ENCODE data around the gene SPAG16.

SPAG16 gene

DNA sequence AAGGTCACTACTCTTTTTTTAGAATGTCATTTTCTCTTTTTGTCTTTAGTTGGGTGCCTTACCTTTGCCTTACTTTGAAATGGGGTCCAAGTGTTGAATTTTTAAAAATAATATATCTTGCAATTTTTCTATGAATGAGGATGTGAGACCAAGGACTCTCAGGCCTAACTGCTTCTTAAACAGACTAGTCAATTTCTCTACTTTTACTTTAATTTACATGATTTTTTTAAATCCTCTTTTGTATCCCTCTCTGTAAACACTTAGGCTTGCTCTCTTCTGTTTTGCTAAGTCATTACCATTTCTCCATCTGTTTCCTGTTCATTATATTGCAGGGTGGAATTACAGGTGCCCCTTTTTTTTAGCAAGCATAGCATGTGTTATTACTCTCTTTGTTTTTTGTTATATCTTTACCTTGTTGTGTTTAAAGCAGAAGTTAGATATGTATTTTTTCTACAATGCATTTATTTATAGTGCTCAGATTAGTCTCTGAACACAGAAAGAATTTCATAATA, 261.8 kb downstream of the SPAG16 start:
- TF ChIP-seq CTCF (IDR thresholded peaks at IDR 0.05) (no peak), ZFX (IDR thresholded peaks at IDR 0.05; ENCODE audit: borderline replicate concordance) (no peak)
- H3K27ac ChIP-seq: no peak overlapping the region

- TF ChIP-seq CTCF (IDR thresholded peaks at IDR 0.05): no peak
- TF ChIP-seq ZFX (IDR thresholded peaks at IDR 0.05; ENCODE audit: borderline replicate concordance): no peak
- no peak overlapping the region for H3K27ac ChIP-seq
These were observed 267.3 kb downstream of the SPAG16 start for GRCh38 chr2:213551526-213551925.

DNA sequence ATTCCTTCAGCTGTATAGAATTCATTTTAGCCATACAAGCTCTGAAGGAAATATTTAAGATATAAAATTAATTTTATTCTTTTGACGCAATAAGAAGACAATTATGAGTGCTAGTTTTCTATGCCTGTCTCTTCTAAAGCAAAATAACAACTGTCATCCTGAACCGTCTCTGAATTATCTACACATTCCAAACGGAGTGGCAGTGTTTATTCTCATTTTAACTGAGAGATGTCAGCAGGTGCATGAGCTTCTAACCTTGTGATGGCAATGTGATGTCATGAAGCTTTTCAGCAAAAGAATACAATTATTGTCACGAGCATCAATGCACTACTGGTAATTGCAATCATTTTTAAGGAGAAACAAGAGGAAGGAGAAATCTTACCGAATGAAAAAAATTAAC, 274.8 kb downstream of the SPAG16 start:
- no peak for TF ChIP-seq CTCF (IDR thresholded peaks at IDR 0.05)
- TF ChIP-seq ZFX (IDR thresholded peaks at IDR 0.05; ENCODE audit: borderline replicate concordance): no peak
- no peak overlapping the region for H3K27ac ChIP-seq

DNA sequence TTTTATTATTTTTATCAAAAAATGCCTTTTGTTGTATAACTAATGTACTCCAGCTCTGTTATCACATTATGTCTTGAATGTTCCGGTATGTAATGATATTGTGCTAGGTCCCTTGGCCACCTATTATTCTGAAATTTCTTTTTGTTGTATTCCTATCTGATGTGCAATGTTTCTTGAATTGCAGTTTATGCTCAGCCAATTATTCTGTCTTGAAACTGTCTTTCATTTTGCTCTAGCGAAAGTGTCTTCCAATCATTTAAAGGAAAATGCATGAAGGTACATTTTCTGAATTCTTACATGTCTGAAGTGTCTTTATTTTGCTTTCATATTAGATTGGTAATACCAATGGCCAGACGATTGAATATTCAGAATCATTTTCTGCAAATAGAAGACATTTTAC, 277.5 kb downstream of the SPAG16 start:
- TF ChIP-seq CTCF (IDR thresholded peaks at IDR 0.05): no peak
- TF ChIP-seq ZFX (IDR thresholded peaks at IDR 0.05; ENCODE audit: borderline replicate concordance): no peak
- no peak overlapping the region for H3K27ac ChIP-seq

- no peak for TF ChIP-seq CTCF (IDR thresholded peaks at IDR 0.05)
- TF ChIP-seq ZFX (IDR thresholded peaks at IDR 0.05; ENCODE audit: borderline replicate concordance): no peak
- no peak overlapping the region for H3K27ac ChIP-seq
These were observed 278.4 kb downstream of the SPAG16 start for GRCh38 chr2:213562539-213563180.

- no peak for TF ChIP-seq ZFX (IDR thresholded peaks at IDR 0.05; ENCODE audit: borderline replicate concordance)
- no peak for TF ChIP-seq CTCF (IDR thresholded peaks at IDR 0.05)
- no peak overlapping the region for H3K27ac ChIP-seq
These were observed 282.6 kb downstream of the SPAG16 start for GRCh38 chr2:213566846-213567245.

DNA sequence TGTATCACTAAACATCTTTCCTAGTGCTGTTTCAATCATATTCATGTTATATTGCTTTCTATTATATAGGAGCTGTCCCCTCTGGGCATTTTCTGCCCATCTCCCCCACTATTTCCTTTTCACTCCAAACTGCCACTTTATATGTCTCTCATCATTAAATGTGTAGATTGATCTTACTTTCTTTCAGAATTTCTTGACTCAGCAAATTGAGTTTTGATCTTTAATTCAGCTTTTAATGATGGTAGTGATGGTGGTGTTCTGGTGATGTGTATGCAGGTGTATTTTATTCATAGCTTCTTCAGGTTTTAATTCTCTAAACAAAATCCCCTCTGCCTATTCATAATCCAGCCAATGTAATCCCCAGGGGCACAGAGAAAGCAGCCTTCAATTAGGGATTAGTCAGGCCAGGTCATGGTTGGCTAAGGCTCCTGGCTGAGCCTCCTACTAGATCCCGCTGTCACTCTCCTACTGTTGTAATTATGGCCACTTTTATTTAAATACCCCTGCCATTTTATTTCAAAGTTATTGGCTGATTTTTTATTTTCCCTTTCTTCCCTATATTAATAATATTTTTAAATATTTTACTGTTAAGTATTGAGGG, 325.4 kb downstream of the SPAG16 start:
- H3K27ac ChIP-seq: no peak overlapping the region
- TF ChIP-seq ZFX (IDR thresholded peaks at IDR 0.05; ENCODE audit: borderline replicate concordance) (no peak), CTCF (IDR thresholded peaks at IDR 0.05) (no peak)

Data from 22Rv1 (cell line).